Liver (tissue), 9 donors: Measurements from ENCODE around the gene SAMD1. TPM values are rescaled to one million over a fixed set of nuclear protein-coding genes. Genes with fewer than 3 reads are reported as not detected.

ENCODE experiments used
- DNase-seq: peaks from one replicate; pipeline ENCODE4 v3.0.0-alpha.2; 2017; ENCODE audit warnings: low spot score
- H3K27ac ChIP-seq, 2 donors: one replicate each; pipeline ENCODE4 v1.7.0; 2013; ENCODE audit warnings: inconsistent platforms in 2 of 2, low read length in 2 of 2, control low read depth in 1 of 2, low read depth in 1 of 2, mild to moderate bottlenecking in 1 of 2
- H3K27me3 ChIP-seq, 4 donors: one replicate each; pipeline versions ENCODE4 v1.6.1 to v1.7.0; 2013; ENCODE audit warnings: low read length in 3 of 4, inconsistent platforms in 1 of 4, mild to moderate bottlenecking in 1 of 4, moderate library complexity in 1 of 4; ENCODE audit not compliant: control insufficient read depth in 4 of 4, insufficient read depth in 4 of 4
- H3K36me3 ChIP-seq, 4 donors: one replicate each; pipeline versions ENCODE4 v1.6.1 to v1.7.0; 2013; ENCODE audit warnings: low read length in 3 of 4, mild to moderate bottlenecking in 3 of 4, low read depth in 1 of 4, moderate library complexity in 1 of 4; ENCODE audit not compliant: control insufficient read depth in 4 of 4, insufficient read depth in 3 of 4
- H3K4me1 ChIP-seq, 4 donors: one replicate each; pipeline versions ENCODE4 v1.6.1 to v1.7.0; 2013; ENCODE audit warnings: low read length in 3 of 4, mild to moderate bottlenecking in 3 of 4, moderate library complexity in 1 of 4; ENCODE audit not compliant: control insufficient read depth in 4 of 4, insufficient read depth in 4 of 4
- H3K4me3 ChIP-seq, 3 donors: one replicate each; pipeline versions ENCODE4 v1.6.1 to v1.7.0; 2013; ENCODE audit warnings: low read length in 3 of 3, control low read depth in 1 of 3, low read depth in 1 of 3, mild to moderate bottlenecking in 1 of 3
- H3K9ac ChIP-seq, 2 donors: one replicate each; pipeline ENCODE4 v1.7.0; 2013; ENCODE audit warnings: low read length in 2 of 2, mild to moderate bottlenecking in 2 of 2, moderate library complexity in 2 of 2, control low read depth in 1 of 2, low read depth in 1 of 2
- H3K9me3 ChIP-seq, 4 donors: one replicate each; pipeline versions ENCODE4 v1.6.1 to v1.7.0; 2013; ENCODE audit warnings: low read length in 3 of 4; ENCODE audit not compliant: control insufficient read depth in 4 of 4
- ATF3 ChIP-seq: IDR thresholded peaks from 2 replicates; pipeline ENCODE4 v1.6.1; 2016; ENCODE audit warnings: antibody characterized with exemption
- EGR1 ChIP-seq, 2 donors: IDR thresholded peaks; 2 replicates each; pipeline ENCODE4 v1.6.1; 2016 to 2018; ENCODE audit warnings: antibody characterized with exemption in 2 of 2, low read depth in 2 of 2
- FOXA1 ChIP-seq: IDR thresholded peaks from 2 replicates; pipeline ENCODE4 v1.6.1; 2016; ENCODE audit warnings: antibody characterized with exemption
- FOXA2 ChIP-seq: IDR thresholded peaks from 2 replicates; pipeline ENCODE4 v1.6.1; 2016; ENCODE audit warnings: antibody characterized with exemption
- GABPA ChIP-seq, 2 donors: IDR thresholded peaks in 1 of 2; conservative IDR thresholded peaks in 1 of 2; 2 replicates each; pipeline ENCODE4 v1.6.1; 2016; ENCODE audit warnings: antibody characterized with exemption in 2 of 2, mild to moderate bottlenecking in 1 of 2, moderate library complexity in 1 of 2
- HNF4A ChIP-seq, 2 donors: conservative IDR thresholded peaks; 2 replicates each; pipeline ENCODE4 v1.6.1; 2016; ENCODE audit warnings: antibody characterized with exemption in 2 of 2, mild to moderate bottlenecking in 2 of 2
- HNF4G ChIP-seq: IDR thresholded peaks from 2 replicates; pipeline ENCODE4 v1.6.1; 2016; ENCODE audit warnings: antibody characterized with exemption
- JUND ChIP-seq, 2 donors: IDR thresholded peaks; 2 replicates each; pipeline ENCODE4 v1.6.1; 2016; ENCODE audit warnings: antibody characterized with exemption in 2 of 2
- NR2F2 ChIP-seq: IDR thresholded peaks from 2 replicates; pipeline ENCODE4 v1.6.1; 2016; ENCODE audit warnings: antibody characterized with exemption
- RAD21 ChIP-seq, 2 donors: IDR thresholded peaks; 2 replicates each; pipeline ENCODE4 v1.6.1; 2016; ENCODE audit warnings: antibody characterized with exemption in 2 of 2, mild to moderate bottlenecking in 2 of 2
- REST ChIP-seq: IDR thresholded peaks from 2 replicates; pipeline ENCODE4 v1.6.1; 2016; ENCODE audit warnings: antibody characterized with exemption, mild to moderate bottlenecking
- RXRA ChIP-seq, 2 donors: IDR thresholded peaks; 2 replicates each; pipeline ENCODE4 v1.6.1; 2017 to 2018; ENCODE audit warnings: antibody characterized with exemption in 2 of 2, mild to moderate bottlenecking in 1 of 2
- SP1 ChIP-seq: IDR thresholded peaks from 2 replicates; pipeline ENCODE4 v1.6.1; 2018; ENCODE audit warnings: antibody characterized with exemption, mild to moderate bottlenecking
- TAF1 ChIP-seq: conservative IDR thresholded peaks from 2 replicates; pipeline ENCODE4 v1.6.1; 2016; ENCODE audit warnings: antibody characterized with exemption, mild to moderate bottlenecking
- YY1 ChIP-seq: IDR thresholded peaks from 2 replicates; pipeline ENCODE4 v1.6.1; 2016; ENCODE audit warnings: antibody characterized with exemption, mild to moderate bottlenecking
- ZBTB33 ChIP-seq: IDR thresholded peaks from 2 replicates; pipeline ENCODE4 v1.6.1; 2016; ENCODE audit warnings: antibody characterized with exemption
- WGBS: extraction: QIAGEN DNeasy Blood & Tissue Kit; methylation state at CpG from one replicate; pipeline ENCODE4 v1.1.7; 2013; 5-methylcytosine and 5-hydroxymethylcytosine counted together
- polyA plus RNA-seq, 2 donors: library from polyadenylated mRNA; stranded (reverse) in 1 of 2; unstranded in 1 of 2; fragments of 200-250 nt in 1 of 2; fragments of >200 nt in 1 of 2; fragmentation: Nextera tagmentation in 1 of 2; extraction: Ambion mirVana in 1 of 2; gene quantifications; one replicate each; pipeline versions ENCODE4 v1.2.1 to v1.2.3, GENCODE V29; 2013 to 2015
- total RNA-seq, 2 donors: library from RNA; depleted of rRNA; stranded (reverse); fragments of >200 nt; gene quantifications; one replicate each; pipeline ENCODE4 v1.2.3, GENCODE V29; 2014
- TF ChIP-seq, protein P1 (sequence below): fragments of 150-350 bp; IDR thresholded peaks from 2 replicates; pipeline ENCODE4 v1.5.1; 2017; ENCODE audit warnings: improper control_type of control experiment, low read depth, low read length; ENCODE audit not compliant: missing input control
- TF ChIP-seq, protein P2 (sequence below): IDR thresholded peaks from 2 replicates; pipeline ENCODE4 v1.6.1; 2016; ENCODE audit warnings: antibody characterized with exemption
- donor health status: healthy.
- donor health status: healthy.
- donor health status: healthy.
- donor health status: healthy.
- donor health status: healthy.

SAMD1 gene
- total and polyA plus RNA-seq, 4 donors, result 2.1 to 33.0 (median 9.0) TPM

DNA sequence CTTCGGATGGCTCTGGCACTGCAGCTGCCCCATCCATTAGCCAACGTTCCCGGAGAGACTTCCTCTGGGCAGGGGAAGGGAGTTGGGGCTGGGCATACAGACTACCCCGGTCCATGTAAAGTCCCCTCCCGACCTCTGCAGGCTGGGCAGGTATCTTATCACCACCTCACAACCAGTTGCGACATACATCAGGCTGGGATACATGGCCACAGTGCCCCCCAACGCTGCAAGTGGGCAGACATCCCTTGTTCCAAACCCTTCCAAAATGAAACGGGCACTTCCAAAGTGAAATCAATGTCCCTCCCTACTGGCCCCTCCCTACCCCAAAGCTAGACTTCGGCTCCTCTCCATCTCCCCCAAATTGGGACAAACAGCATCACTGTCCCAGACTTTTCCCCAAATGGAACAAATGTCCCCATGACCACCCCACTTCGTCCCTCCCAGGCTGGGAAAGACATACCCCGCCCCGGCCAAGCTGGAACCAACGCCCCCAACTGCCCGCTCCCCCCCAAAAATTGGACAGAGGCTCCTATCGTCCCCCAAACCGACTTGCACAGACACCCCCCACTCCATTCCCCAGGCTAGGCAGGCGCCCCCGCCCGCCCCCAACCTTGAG is 33.7 kb downstream of the SAMD1 start:
- H3K9ac ChIP-seq, result no peak overlapping the region
- H3K27ac ChIP-seq, result no peak overlapping the region
- H3K4me3 ChIP-seq, result no peak overlapping the region
- DNase-seq, result no peak
- H3K36me3 ChIP-seq, result peaks cover 7 to 27% (median 13%) of the 10 kb centered on the region in 4 donors
- no peaks in the 10 kb centered on the region for H3K9me3 ChIP-seq
- no peak for TF ChIP-seq FOXA1
- no peak for TF ChIP-seq NR2F2
- TF ChIP-seq RXRA (IDR thresholded peaks at IDR 0.05), result no peak
- no peak for TF ChIP-seq HNF4G
- no peak for TF ChIP-seq FOXA2
- TF ChIP-seq, protein P1, sequence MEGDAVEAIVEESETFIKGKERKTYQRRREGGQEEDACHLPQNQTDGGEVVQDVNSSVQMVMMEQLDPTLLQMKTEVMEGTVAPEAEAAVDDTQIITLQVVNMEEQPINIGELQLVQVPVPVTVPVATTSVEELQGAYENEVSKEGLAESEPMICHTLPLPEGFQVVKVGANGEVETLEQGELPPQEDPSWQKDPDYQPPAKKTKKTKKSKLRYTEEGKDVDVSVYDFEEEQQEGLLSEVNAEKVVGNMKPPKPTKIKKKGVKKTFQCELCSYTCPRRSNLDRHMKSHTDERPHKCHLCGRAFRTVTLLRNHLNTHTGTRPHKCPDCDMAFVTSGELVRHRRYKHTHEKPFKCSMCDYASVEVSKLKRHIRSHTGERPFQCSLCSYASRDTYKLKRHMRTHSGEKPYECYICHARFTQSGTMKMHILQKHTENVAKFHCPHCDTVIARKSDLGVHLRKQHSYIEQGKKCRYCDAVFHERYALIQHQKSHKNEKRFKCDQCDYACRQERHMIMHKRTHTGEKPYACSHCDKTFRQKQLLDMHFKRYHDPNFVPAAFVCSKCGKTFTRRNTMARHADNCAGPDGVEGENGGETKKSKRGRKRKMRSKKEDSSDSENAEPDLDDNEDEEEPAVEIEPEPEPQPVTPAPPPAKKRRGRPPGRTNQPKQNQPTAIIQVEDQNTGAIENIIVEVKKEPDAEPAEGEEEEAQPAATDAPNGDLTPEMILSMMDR, result no peak
- TF ChIP-seq GABPA (IDR thresholded peaks at IDR 0.05 in 1 of 2, conservative IDR thresholded peaks at IDR 0.05 in 1 of 2), result no peak
- no peak for TF ChIP-seq EGR1 (IDR thresholded peaks at IDR 0.05; ENCODE audit: low read depth in 2 of 2)
- TF ChIP-seq REST, result no peak
- TF ChIP-seq ATF3, result no peak
- no peak for TF ChIP-seq JUND (IDR thresholded peaks at IDR 0.05)
- TF ChIP-seq, protein P2, sequence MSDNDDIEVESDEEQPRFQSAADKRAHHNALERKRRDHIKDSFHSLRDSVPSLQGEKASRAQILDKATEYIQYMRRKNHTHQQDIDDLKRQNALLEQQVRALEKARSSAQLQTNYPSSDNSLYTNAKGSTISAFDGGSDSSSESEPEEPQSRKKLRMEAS, result no peak
- TF ChIP-seq SP1, result no peak
- no peak for TF ChIP-seq YY1
- no peak for TF ChIP-seq ZBTB33
- no peak for TF ChIP-seq RAD21 (IDR thresholded peaks at IDR 0.05)
- no peak for TF ChIP-seq TAF1
- no peak for TF ChIP-seq HNF4A (conservative IDR thresholded peaks at IDR 0.05)
- H3K4me1 ChIP-seq, result peaks cover 1 to 34% (median 21%) of the 10 kb centered on the region in 4 donors
- 63% methylated on average over 19 of the region's 19 CpGs for WGBS
- H3K27me3 ChIP-seq, result peaks cover 0 to 3% (median 0%) of the 10 kb centered on the region in 4 donors
